GM18858 (cell line): ENCODE data around the gene MESP2.
"Not testable (repeated sequence)": the region's sequence is repeated elsewhere in the genome, so short reads cannot be mapped to it uniquely, and the experiment has no call there.

Source experiments
- ATAC-seq: cut with Tn5 transposase; IDR thresholded peaks from one replicate; pipeline ENCODE4 v1.9.1; 2021; ENCODE audit not compliant: unreplicated experiment

The MESP2 gene

DNA sequence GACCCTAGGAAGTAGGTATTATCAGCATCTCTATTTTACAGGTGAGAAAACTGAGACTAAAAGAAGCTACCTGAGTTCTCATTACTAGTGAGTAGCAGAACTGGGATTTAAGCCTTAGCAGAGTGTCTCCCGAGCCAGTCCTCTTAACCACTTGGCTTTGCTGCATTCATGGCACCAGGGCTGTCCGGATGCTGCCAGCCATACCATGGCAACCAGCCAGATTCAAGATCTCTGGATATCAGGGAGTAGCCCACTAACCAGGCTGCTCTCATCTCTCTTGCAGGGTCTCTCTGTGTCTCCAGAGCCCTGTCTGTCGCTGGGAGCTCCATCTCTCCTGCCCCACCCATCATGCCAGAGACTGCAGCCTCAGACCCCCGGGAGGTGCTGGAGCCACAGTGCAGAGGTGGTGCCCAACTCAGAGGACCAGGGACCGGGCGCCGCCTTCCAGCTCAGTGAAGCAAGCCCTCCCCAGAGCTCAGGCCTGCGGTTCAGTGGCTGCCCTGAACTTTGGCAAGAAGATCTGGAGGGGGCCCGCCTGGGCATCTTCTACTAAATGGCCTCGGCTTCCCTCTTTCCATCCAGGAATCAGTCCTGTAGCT, 1.7 kb downstream of the MESP2 start:
- ATAC-seq, result no peak

DNA sequence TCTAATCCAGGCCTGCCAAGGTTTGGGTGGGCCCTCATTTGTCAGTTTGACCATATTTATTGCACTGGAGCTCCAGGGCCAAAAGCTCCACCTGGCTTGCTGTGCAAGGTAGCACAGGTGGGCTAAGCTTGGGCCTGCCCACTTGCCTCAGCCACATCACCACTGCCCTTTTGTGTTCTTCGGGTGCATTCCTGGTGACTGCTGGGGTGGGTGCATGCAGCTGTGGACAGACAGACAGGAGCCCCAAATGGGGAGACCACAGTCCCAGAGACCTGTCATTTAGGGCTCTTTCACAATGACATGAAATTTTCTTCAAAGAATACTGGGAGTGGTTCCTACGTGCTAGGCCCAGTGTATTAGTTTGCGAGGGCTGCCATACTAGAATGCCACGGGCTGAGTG, 2.7 kb downstream of the MESP2 start:
- ATAC-seq, result no peak

DNA sequence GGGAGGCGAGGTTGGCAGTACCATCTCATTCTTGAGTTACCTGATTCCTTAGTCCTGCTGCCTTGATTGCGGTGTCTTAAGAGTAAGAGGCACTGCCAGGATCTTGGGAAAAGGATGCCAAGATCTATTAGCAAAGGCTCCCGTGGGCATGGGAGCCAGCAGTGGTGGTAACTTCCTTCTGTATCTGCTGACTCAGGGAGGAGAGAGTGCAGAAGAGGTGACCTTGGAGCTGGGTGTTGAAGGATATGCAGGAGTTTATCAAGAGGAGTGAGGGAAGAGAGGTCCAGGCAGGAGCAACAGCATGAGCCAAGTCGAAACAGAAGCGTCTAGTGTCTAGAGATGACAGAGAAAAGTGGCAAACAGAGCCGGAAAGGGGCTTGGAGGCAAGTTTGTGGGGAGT, 4.5 kb downstream of the MESP2 start:
- no peak for ATAC-seq

DNA sequence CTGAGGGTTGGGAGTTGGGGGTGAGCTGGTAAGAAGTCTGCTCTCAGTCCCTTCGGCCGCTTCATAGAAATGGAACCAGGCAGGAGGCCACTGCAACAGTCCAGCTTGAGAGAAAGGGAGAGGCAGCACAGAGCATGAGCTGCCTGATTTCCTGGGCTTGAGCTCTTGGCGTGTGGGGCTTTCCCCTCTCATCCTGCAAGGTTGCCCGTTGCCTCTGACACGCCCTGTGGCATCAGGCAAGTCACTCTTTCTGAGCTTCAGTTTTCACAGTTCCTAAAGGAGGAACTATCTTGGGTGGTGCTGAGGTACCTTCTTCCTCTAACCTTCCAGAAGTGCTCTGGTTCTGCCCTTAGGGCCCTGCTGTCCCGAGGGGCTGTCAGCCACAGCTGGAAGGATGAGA, 4.9 kb downstream of the MESP2 start:
- no peak for ATAC-seq

DNA sequence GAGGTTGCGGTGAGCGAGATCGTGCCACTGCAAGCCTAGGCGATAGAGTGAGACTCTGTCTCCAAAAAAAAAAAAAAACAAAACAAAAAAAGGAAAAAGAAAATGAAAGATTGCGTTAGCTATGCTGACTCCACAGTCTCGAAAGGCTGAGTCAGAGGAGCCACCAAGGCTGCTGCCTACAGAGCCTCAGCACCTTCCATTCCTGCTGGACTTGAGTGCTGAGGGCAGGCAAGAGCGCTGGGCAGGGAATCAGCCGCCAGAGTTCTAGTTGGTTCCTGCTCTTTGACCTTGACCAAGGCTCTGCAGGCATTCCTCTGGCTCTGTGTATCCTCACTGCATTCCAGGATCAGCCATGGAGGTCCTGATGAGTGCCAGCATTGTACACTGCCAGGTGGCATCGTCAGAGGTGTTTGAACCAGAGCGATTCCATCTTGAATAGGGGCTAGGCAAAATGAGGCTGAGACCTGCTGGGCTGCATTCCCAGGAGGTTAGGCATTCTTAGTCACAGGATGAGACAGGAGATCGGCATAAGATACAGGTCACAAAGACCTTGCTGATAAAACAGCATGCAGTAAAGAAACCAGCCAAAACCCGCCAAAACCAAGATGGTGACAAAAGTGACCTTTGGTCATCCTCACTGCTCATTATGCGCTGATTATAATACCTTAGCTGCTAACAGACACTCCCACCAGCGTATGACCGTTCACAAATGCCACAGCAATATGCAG, 5.9 kb downstream of the MESP2 start:
- no peak for ATAC-seq

DNA sequence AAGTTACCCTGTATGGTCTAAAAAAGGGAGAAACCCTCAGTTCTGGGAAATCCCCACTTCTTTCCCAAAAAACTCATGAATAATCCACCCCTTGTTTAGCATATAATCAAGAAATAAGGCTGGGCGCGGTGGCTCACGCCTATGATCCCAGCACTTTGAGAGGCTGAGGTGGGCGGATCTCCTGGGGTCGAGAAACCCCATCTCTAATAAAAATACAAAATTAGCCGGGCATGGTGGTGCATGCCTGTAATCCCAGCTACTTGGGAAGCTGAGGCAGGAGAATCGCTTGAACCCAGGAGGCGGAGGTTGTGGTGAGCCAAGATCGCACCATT, 6.5 kb downstream of the MESP2 start:
- not testable (repeated sequence) for ATAC-seq

DNA sequence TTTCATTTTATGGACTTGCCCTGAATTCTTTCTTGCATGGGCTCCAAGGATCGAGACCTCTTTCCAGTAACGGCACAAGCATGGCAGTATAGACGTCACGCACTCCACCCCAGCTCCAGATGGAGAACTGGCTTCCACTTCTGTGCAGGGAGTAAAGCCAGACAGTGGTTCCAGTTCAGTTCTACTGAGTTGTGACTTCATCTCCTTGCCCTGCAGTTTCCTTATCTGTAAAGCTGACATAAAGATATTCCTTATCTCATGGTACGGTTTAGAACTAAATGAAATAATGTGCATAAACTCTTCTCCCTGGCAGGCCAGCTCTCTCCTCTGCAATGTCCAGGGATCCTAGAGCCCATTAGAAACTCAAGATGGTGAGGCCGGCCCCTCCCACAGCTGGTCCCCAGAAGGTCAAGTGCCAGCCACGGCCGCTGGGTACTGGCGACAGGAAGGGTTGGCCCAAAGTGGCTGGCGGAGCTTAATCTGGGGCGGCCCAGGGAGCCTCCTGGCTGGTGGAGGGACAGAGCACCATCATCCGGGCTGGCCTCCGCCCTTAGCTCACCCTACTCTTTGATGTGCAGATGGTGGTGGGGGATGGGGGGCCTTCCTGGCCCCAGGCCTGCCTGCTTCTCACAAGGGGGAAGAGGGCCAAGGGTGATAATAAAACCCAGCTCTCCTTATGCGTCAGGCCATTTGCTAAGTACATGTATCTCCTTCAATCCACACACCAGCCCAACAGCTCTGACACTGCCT, 7.2 kb downstream of the MESP2 start:
- ATAC-seq, result no peak

DNA sequence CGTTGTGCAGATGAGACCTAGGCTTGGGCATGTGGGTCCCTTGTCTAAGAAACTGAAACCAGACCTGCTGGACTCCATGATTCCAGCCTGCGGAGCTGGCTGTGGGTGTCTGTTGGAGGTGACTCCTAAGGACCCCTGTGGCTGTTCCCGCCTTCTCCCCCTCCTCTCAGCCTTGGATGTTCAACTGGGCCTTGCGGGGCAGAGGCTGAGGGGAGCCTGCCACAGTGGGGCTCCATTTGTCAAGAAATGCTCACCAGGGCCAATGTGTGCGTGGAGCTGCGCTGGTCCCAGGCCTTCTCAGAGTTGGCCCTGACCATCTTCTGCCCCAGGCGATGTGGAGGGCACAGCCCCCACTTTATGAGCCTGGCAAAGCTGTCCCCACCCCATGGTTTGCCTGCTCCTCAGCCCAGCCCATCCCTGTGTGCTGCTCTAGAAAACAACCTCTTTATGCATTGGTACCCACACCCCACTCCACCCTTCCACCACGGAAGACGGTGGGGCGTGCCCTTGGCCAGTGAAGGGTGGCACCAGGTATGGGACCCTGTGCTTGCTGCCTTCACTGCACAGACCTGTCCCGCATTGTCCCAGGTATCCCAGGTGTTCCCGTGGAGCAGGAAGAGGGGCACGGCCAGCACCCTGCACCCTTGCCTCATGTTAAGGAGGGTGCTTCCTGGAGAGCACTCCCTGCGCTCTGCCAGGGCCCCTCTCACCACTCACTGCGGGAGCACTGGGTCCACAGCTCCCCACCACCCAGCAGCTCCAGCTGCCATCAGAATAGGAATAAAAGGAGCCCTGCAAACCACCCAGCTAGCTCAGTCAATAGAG, 7.9 kb downstream of the MESP2 start:
- ATAC-seq, result no peak

DNA sequence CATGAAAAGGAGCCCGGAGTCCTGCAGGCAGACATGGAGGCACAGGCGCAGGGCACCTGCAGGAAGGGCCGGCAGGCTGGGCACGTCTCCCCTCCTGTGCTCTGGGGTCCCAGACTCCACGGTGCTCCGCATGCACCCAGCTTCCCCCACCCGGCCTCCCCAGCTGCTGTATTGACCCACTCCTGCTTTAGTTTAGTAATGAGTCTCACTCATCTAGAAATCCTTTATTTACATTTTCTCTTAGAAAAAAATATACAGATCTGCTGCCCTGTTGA, 8.5 kb downstream of the MESP2 start:
- no peak for ATAC-seq

DNA sequence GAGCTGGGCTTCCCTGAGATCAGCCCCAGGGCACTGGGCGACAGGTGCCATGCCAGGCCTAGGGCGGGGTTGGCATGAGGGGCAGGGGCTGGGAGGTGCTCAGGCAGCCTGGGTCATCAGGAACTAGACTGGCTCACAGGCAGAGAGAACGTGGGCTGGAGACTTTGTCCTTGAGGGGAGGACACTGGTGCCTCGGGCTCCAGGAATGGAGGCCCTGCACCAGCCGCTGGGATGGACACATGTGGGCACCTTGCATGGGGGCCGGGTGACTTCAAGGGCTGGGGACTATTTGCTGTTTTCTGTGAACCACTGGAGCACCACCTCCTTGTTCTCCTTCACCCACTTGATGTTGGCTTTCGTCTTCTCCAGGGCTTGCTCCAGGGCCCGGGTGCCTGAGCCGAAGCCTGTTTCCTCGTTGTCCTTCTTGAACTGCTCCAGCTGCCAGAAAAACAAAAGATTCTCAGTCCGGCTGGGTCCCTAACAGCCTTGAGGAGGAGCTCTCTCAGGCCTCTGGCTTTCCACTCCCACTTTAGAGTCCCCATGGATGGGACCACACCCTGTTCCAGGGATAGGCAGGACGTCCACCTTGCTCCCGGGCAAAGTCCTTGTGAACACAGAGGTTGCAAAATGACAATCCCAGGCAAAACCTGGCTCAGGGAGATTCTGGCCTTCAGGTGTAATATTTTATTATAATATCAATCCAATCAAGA, 9.1 kb downstream of the MESP2 start:
- no peak for ATAC-seq

DNA sequence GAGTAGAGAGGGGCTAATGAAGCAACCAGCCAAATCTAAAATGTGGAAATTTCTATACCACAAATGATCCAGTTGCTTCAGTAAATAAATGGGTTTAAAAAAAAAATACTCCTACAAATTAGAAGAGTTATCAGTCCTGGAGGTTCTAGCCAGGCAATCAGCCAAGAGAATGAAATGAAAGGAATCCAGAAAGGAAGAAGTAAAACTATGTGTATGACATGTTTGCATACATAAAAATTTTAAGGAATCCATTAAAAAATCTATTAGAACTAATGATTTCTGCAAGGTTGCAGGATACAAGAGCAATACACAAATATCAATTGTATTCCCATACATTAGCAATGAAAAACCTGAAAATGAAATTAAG, 9.6 kb downstream of the MESP2 start:
- ATAC-seq, result no peak

DNA sequence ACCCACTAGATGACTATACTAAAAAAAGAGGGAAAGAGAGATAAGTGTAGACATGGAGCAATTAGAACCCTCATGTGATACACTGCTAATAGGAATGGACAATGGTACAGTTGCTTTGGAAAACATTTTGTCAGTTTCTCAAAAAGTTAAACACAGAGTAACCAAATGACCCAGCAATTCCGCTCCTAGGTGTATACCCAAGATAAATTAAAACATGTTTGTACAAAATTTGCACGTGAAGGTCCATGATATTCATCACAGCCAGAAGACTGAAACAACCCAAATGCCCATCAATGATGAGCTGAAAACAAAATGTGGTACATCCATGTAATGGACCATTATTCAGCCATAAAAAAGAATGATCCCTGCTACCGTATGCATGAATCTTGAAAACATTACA, 11.8 kb downstream of the MESP2 start:
- ATAC-seq, result no peak

DNA sequence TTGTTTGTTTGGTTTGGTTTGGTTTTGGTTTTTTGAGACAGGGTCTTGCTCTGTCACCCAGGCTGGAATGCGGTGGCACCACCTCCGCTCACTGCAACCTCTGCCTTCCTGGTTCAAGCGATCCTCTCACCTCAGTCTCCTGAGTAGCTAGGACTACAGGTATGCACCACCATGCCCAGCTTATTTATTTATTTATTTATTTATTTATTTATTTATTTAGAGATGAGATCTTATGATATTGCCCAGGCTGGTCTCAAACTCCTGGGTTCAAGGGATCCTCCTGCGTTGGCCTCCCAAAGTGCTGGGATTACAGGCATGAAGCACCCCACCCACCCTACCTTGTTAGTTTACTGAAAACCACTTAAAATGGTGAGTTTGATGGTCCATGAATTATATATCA, 12.5 kb downstream of the MESP2 start:
- ATAC-seq, result not testable (repeated sequence)

DNA sequence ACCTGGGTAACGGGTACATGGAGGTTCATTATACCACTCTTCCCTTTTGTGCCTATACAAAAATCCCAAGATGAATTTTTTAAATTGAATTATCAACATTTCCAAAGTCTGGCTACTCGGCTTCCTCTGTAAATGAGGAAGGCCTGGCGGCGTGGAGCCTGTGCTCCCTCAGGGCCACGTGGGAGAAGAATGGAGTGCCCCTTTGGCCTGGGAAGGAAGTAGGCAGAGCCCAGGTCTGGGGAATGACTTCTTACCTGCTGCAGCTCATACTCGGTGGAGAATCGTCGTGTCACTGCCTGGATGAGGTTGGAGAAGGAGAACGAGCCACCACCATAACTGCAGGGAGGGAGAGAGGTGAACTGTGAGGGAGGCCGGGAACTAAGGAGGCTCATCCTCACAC, 14.1 kb downstream of the MESP2 start:
- no peak for ATAC-seq

DNA sequence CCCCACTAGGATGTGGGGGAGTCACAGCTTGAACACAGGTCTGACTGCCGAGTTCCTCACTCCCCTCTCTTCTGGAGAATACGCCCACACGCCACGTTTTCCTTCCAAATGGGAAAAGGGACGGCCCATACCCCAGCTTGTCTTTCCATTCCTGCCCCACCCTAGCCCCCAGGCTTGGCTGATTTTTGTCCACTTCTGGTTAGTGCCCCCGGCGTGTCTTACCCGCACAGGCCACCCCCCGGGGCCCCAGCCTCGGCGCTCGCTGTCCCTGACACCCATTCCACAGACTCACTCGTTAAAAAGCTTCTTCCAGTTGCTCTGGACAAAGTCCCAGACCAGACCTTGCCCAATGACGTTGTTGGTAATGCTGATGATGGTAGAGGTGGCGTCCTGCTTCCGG, 14.5 kb downstream of the MESP2 start:
- no peak for ATAC-seq

DNA sequence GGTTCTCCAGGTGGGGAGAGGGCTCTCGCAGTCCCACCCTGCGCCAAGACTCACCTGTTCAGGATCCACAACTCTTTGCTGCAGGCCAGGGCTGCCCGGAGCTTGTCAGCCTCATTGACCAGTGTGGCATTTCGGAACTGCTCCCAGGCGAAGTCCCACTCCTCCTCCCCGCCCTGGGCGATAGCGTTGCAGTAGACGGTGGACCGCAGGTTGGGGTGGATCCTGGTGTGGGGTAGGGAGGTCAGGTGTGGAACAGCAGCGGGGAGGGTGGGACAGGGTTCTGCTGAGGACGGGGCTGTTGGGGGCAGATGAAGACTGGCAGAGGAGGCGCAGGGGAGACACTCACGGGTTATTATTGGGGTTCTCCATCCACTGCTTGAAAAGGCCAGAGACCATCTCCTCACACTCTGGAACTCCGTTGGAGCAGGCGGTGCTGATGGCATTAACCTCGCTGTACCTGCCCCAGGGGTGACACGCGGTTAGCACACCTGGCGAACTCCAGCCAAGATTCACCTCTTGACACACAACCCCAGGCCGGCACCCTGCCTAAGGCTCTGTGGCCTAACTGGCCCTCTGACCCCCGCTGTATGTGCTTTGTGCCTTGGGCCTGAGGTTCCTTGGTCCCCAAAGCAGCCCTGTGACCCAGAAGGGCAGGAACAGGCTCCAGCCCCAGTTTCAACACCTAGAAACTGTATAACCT, 16.1 kb downstream of the MESP2 start:
- no peak for ATAC-seq

DNA sequence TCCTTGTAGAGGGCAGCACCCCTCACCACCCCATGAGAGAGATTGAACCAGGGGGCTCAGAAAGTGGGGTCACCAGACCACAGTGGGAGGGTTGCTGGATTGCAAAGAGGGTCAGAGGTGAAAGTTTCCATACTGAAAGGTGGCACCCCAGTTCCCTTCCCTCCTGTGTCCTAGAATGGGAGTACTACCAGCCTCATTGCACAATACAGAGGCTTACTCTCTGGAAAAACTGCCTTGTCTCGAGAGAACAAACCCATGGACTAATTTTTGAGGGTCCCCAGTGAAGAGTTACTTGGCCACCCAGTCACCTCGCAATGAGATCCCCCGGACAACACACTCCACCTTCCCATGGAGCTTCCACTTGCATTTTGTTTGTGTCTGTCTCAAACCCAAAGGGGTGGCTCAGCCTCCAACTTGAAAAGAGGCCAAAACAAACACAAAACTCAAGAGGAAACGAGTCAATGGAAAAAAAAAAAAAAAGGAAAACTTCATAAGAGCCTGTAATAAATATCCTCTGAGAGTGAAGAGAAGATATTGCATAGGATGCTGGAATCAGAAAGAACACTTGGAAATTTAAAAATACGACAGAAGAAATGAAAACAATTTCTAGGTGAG, 18.6 kb downstream of the MESP2 start:
- ATAC-seq, result no peak

DNA sequence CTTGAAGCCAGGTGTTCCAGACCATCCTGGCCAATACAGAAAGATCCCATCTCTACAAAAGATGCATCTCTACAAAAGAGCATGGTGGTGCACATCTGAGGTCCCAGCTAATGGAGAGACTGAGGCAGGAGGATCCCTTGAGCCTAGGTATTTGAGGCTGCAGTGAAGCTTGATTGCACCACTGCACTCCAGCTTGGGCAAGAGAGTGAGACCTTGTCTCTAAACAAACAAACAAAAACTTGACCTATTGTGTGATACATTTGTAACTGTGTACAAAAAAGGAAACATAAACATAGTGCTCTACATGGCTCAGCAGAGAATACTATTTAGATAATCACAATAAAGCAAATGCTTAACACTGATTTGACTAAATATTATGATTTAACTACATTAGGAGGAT, 19.9 kb downstream of the MESP2 start:
- no peak for ATAC-seq

DNA sequence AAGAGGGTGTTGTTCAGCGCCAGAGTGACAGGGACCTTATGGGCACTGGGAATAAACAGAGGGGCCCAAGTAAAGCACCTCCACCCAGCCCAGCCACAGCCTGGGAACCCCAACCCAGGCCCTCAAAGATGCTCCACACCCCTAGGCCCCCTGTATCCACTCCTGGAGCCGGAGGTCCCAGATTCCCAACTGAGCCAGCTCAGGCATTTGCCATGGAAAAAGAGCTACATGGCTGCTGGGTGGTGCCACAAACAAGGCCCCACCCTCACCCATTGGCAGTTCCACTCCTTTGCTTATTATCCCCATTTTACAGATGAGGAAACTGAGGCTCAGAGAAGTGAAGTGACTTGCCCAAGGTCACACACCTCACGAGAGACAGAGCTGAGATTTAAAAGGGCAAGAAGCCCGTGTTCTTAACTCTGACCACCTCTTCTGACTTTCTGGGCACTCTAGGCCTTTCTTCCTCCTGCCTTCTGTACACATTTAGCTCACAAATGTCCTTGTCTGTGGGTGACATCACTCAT, 21.6 kb downstream of the MESP2 start:
- ATAC-seq, result no peak
